GM12891 (cell line): ENCODE results near the gene TBRG4.

Source experiments
- POLR2A ChIP-seq: IDR thresholded peaks from 2 replicates; pipeline ENCODE4 v1.6.1; 2011; ENCODE audit warnings: low read depth, low read length, control low read depth
- POLR2AphosphoS5 ChIP-seq: IDR thresholded peaks from 2 replicates; pipeline ENCODE4 v1.6.1; 2011; ENCODE audit warnings: low read depth, low read length, control low read depth

- TF ChIP-seq POLR2AphosphoS5 (no peak), POLR2A (no peak)
Observed at GRCh38 chr7:45087301-45088145, 24.0 kb downstream of the TBRG4 start.
